HepG2 (cell line): ENCODE measurements around the gene SAA2. TPM values are rescaled to one million over a fixed set of nuclear protein-coding genes. Genes with fewer than 3 reads are reported as not detected.

Source experiments
- ATAC-seq: fragments of 200-7000 bp; cut with Tn5 transposase; 3 replicates; pipeline ENCODE4 v1.9.1; 2020; ENCODE audit warnings: mild to moderate bottlenecking, moderate library complexity
- BruUV-seq: library from RNA; stranded (reverse); fragments of 400-500 nt; replicated peaks from 2 replicates; lab custom pipeline; 2021; lab: Mats Ljungman, UMichigan
- CTCF ChIA-PET: fragments of 300-600 bp; formaldehyde crosslinking; extraction: SDS; loops from one replicate; lab custom pipeline; 2021; ENCODE audit warnings: low total read pairs, inconsistent platforms, low intra/inter-chr PET ratio; lab: Yijun Ruan, JAX
- POLR2A ChIA-PET: fragments of 350-600 bp; sonication (Branson Sonifier 250); formaldehyde crosslinking; loops from one replicate; lab custom pipeline; 2020; ENCODE audit warnings: antibody characterized with exemption, inconsistent platforms; lab: Yijun Ruan, JAX
- DNase-seq: peaks from one replicate; pipeline ENCODE4 v3.0.0-alpha.2; 2015; ENCODE audit warnings: low spot score
- FAIRE-seq: peaks from 3 replicates; lab custom pipeline; 2011; peaks lifted over from hg19 to GRCh38; lab: Jason Lieb, UNC
- H2AFZ ChIP-seq: one replicate; pipeline ENCODE4 v1.6.1; 2011; ENCODE audit warnings: low read length, inconsistent platforms
- H3K27ac ChIP-seq: fragments of 300-600 bp; 3 replicates; pipeline ENCODE4 v1.8.0; 2011; ENCODE audit warnings: mixed run types, mild to moderate bottlenecking, mixed read lengths, low read length, inconsistent platforms; ENCODE audit not compliant: insufficient read depth; ENCODE audit errors: extremely low read length
- H3K27me3 ChIP-seq, 2 experiments: fragments of 200-600 bp in 1 of 2; 2 replicates in 1 of 2; 3 replicates in 1 of 2; pipeline versions ENCODE4 v1.6.0 to v1.8.0; 2011; ENCODE audit warnings: low read length in 2 of 2, mild to moderate bottlenecking in 2 of 2, moderate library complexity in 2 of 2, inconsistent platforms in 1 of 2; ENCODE audit not compliant: insufficient read depth in 2 of 2, control insufficient read depth in 1 of 2
- H3K36me3 ChIP-seq, 2 experiments: fragments of 200-600 bp in 1 of 2; replicated peaks in 1 of 2; 2 replicates in 1 of 2; 3 replicates in 1 of 2; pipeline versions ENCODE4 v1.5.1 to v1.8.0; 2011; ENCODE audit warnings: low read length in 2 of 2, inconsistent platforms in 1 of 2; ENCODE audit not compliant: insufficient read depth in 2 of 2, control insufficient read depth in 1 of 2
- H3K4me1 ChIP-seq: 2 replicates; pipeline ENCODE4 v1.5.1; 2012; ENCODE audit warnings: low read length, inconsistent platforms; ENCODE audit not compliant: insufficient read depth
- H3K4me2 ChIP-seq: 2 replicates; pipeline ENCODE4 v1.6.0; 2011; ENCODE audit warnings: low read depth, low read length, inconsistent platforms
- H3K4me3 ChIP-seq, 3 experiments: fragments of 200-600 bp in 1 of 3; sonication (generic), shearing (Covaris generic) in 1 of 3; replicated peaks in 1 of 3; 2 replicates each; pipeline ENCODE4 v1.5.1; 2011 to 2016; ENCODE audit warnings: low read length in 3 of 3, inconsistent platforms in 2 of 3, low read depth in 2 of 3, mild to moderate bottlenecking in 2 of 3, control low read depth in 1 of 3, mixed read lengths in 1 of 3; ENCODE audit not compliant: insufficient read depth in 1 of 3
- H3K79me2 ChIP-seq: one replicate; pipeline ENCODE4 v1.6.1; 2011; ENCODE audit warnings: low read length, inconsistent platforms; ENCODE audit not compliant: insufficient read depth
- H3K9ac ChIP-seq: 2 replicates; pipeline ENCODE4 v1.6.0; 2011; ENCODE audit warnings: mild to moderate bottlenecking, low read depth, low read length, inconsistent platforms; ENCODE audit not compliant: insufficient read depth
- H3K9me3 ChIP-seq: 2 replicates; pipeline ENCODE4 v1.5.1; 2012; ENCODE audit warnings: mild to moderate bottlenecking, low read length
- H4K20me1 ChIP-seq: 2 replicates; pipeline ENCODE4 v1.6.0; 2011; ENCODE audit warnings: inconsistent platforms, mild to moderate bottlenecking, low read length, moderate library complexity; ENCODE audit not compliant: insufficient read depth
- CEBPB ChIP-seq: IDR thresholded peaks from 2 replicates; pipeline ENCODE4 v1.6.1; 2011; ENCODE audit warnings: low read depth, low read length, improper control_type of control experiment, borderline replicate concordance
- KLF15 ChIP-seq: sonication (generic); formaldehyde crosslinking; IDR thresholded peaks from 2 replicates; pipeline ENCODE4 v1.8.1; 2023; ENCODE audit warnings: borderline replicate concordance, mild to moderate bottlenecking, inconsistent platforms, missing genetic modification reagents, mixed read lengths
- MAF1 ChIP-seq: sonication (generic); formaldehyde crosslinking; IDR thresholded peaks from 2 replicates; pipeline ENCODE4 v1.5.0; 2020; ENCODE audit warnings: missing genetic modification reagents, borderline replicate concordance
- PHB2 ChIP-seq: fragments of 450-650 bp; IDR thresholded peaks from 2 replicates; pipeline ENCODE4 v1.6.1; 2018; ENCODE audit not compliant: partially characterized antibody
- PHF21A ChIP-seq: sonication (generic); formaldehyde crosslinking; IDR thresholded peaks from 2 replicates; pipeline ENCODE4 v1.5.0; 2020; ENCODE audit warnings: mild to moderate bottlenecking, missing genetic modification reagents
- THAP8 ChIP-seq: sonication (generic); formaldehyde crosslinking; IDR thresholded peaks from 2 replicates; pipeline ENCODE4 v1.5.1; 2020; ENCODE audit warnings: missing genetic modification reagents, mild to moderate bottlenecking, borderline replicate concordance
- ZMAT3 ChIP-seq: sonication (generic); formaldehyde crosslinking; conservative IDR thresholded peaks from 2 replicates; pipeline ENCODE4 v1.7.0; 2021; ENCODE audit warnings: missing genetic modification reagents
- ZNF30 ChIP-seq: sonication (generic); formaldehyde crosslinking; IDR thresholded peaks from 2 replicates; pipeline ENCODE4 v1.5.0; 2020; ENCODE audit warnings: mild to moderate bottlenecking, missing genetic modification reagents
- ZNF496 ChIP-seq: sonication (generic); formaldehyde crosslinking; IDR thresholded peaks from 2 replicates; pipeline ENCODE4 v1.8.1; 2023; ENCODE audit warnings: mild to moderate bottlenecking, moderate library complexity, missing genetic modification reagents; ENCODE audit not compliant: insufficient replicate concordance
- ZNF562 ChIP-seq: sonication (generic); formaldehyde crosslinking; IDR thresholded peaks from 2 replicates; pipeline ENCODE4 v1.8.0; 2022; ENCODE audit warnings: missing genetic modification reagents, borderline replicate concordance
- ZSCAN31 ChIP-seq: sonication (generic); formaldehyde crosslinking; IDR thresholded peaks from 2 replicates; pipeline ENCODE4 v1.5.0; 2020; ENCODE audit warnings: low read depth, mild to moderate bottlenecking, missing genetic modification reagents
- ZSCAN5A ChIP-seq: sonication (generic); formaldehyde crosslinking; IDR thresholded peaks from 2 replicates; pipeline ENCODE4 v1.8.0; 2022; ENCODE audit warnings: mild to moderate bottlenecking, missing genetic modification reagents, borderline replicate concordance
- WGBS: methylation state at CpG from one replicate; pipeline ENCODE4 v1.1.6; 2017; ENCODE audit warnings: low lambda C conversion rate; 5-methylcytosine and 5-hydroxymethylcytosine counted together
- in situ Hi-C: cut with HindIII; loops from 2 replicates; pipeline ENCODE4 v1.10.0; 2017; ENCODE audit warnings: low pct_unique_long_range_greater_than_20kb; ENCODE audit not compliant: extremely low pct_ligation_motif_present
- intact Hi-C: fragments of 100-400 bp; cut with micrococcal nuclease; formaldehyde crosslinking; loops from one replicate; pipeline ENCODE4 v1.10.0; 2022; ENCODE audit not compliant: unreplicated experiment
- polyA plus RNA-seq, 8 experiments: library from polyadenylated mRNA; depleted of rRNA in 3 of 8; stranded (reverse) in 7 of 8; unstranded in 1 of 8; fragments of >200 nt; fragmentation: Illumina TruSeq in 4 of 8; extraction: Trizol in 4 of 8; gene quantifications; 2 replicates each; pipeline versions ENCODE4 v1.2.1 to v1.2.3, GENCODE V29; 2011 to 2016; ENCODE audit warnings: low read depth in 4 of 8, missing spikeins in 1 of 8, mixed read lengths in 1 of 8; ENCODE audit not compliant: insufficient read depth in 1 of 8
- total RNA-seq, 5 experiments: library from RNA; depleted of rRNA; stranded (reverse); fragments of >200 nt; fragmentation: Illumina TruSeq; extraction: Trizol; gene quantifications; 2 replicates each; pipeline ENCODE4 v1.2.3, GENCODE V29; 2016; ENCODE audit warnings: low read depth in 1 of 5
- TF ChIP-seq, protein P1 (sequence below): sonication (generic); formaldehyde crosslinking; IDR thresholded peaks from 2 replicates; pipeline ENCODE4 v1.5.1; 2020; ENCODE audit warnings: missing genetic modification reagents, mild to moderate bottlenecking, borderline replicate concordance
- TF ChIP-seq, protein P2 (sequence below): sonication (generic); formaldehyde crosslinking; IDR thresholded peaks from 2 replicates; pipeline ENCODE4 v1.4.0; 2020; ENCODE audit warnings: missing genetic modification reagents, borderline replicate concordance
- TF ChIP-seq, protein P3 (sequence below): sonication (generic); formaldehyde crosslinking; IDR thresholded peaks from 2 replicates; pipeline ENCODE4 v1.9.0; 2022; ENCODE audit warnings: missing genetic modification reagents, mild to moderate bottlenecking, borderline replicate concordance

SAA2 gene
- total and polyA plus RNA-seq, 2 of the 13 experiments (the other 11 are each of a cell fraction or from before 2014, with no cell fraction given) = 0.27 TPM; not detected in 1

DNA sequence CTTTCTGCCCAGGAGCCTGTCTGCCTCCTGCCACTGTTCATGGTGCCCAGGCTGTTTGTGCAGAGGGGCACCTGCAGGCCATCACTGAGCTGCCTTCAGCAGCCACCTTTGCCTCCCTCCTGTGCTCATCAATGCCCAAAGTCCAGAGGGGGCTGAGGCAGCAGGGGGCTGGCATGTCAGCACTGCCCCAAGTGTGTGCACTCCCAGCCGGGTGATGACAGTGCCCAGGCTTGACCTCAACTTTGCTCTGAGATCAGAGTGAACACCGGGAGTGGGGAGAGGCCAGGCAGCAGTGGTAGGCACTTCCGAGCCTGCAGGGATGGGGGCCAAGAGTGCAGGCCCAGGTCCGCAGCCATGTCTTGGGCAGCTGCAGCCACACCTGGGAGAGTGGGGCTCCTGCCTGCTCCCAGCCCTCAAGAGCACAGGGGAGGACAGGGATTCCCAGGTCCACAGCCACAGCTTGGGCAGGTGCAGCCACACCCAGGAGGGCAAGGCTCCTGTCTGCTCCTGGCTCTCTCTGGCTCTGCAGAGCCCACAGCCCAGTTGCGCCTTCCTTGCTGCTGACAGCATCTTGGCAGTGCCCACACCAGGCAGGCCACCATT is 27.1 kb downstream of the SAA2 start:
- peak overlapping the region; percentile 45 for H3K4me2 ChIP-seq
- intact Hi-C loops = no loop called here
- ChIA-PET CTCF (no interaction called here), POLR2A (interaction anchor here (1.4 kb wide), 1 partner anchor 9 kb away, joined by 5 read pairs; no protein-coding TSS in a partner anchor)
- ATAC-seq = peak; percentile 50
- FAIRE-seq = no peak
- H3K4me1 ChIP-seq = peaks cover 55% of the 10 kb centered on the region
- H3K36me3 ChIP-seq = no peaks in the 10 kb centered on the region
- no peaks in the 10 kb centered on the region for H3K9me3 ChIP-seq
- DNase-seq = no peak
- no TSS peak for BruUV-seq
- no peaks in the 10 kb centered on the region for H3K27me3 ChIP-seq
- no peak overlapping the region for H3K9ac ChIP-seq
- H3K4me3 ChIP-seq = peak overlapping the region in 1 of 3 experiments; percentile 25; a peak in 1 of 6 replicates
- H3K27ac ChIP-seq = no peak overlapping the region
- H3K79me2 ChIP-seq = no peaks in the 10 kb centered on the region
- H4K20me1 ChIP-seq = no peaks in the 10 kb centered on the region
- H2AFZ ChIP-seq = no peak overlapping the region
- in situ Hi-C loops = no loop called here
- no CpG with 5 or more reads among the region's 5 CpGs for WGBS
- TF ChIP-seq ZSCAN5A (CRISPR knock-in tag) (no peak), THAP8 (CRISPR knock-in tag) (no peak), ZNF496 (CRISPR knock-in tag) (no peak), ZNF562 (no peak), PHF21A (CRISPR knock-in tag) (no peak), PHB2 (no peak), CEBPB (no peak), ZNF30 (no peak), KLF15 (CRISPR knock-in tag) (no peak), ZMAT3 (CRISPR knock-in tag) (no peak), MAF1 (CRISPR knock-in tag) (no peak), ZSCAN31 (CRISPR knock-in tag) (no peak)
- TF ChIP-seq, protein P1, sequence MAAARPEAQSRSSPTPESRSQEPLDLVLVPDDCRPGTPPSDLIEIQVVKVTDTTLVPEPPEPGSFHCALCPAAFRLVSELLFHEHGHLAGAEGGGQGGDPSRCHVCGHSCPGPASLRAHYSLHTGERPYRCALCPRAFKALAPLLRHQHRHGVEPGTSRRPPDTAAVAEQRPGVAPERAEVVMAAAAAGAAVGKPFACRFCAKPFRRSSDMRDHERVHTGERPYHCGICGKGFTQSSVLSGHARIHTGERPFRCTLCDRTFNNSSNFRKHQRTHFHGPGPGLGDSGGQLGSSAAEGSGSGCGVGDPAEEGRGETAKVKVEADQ (CRISPR knock-in tag) = no peak
- TF ChIP-seq, protein P2, sequence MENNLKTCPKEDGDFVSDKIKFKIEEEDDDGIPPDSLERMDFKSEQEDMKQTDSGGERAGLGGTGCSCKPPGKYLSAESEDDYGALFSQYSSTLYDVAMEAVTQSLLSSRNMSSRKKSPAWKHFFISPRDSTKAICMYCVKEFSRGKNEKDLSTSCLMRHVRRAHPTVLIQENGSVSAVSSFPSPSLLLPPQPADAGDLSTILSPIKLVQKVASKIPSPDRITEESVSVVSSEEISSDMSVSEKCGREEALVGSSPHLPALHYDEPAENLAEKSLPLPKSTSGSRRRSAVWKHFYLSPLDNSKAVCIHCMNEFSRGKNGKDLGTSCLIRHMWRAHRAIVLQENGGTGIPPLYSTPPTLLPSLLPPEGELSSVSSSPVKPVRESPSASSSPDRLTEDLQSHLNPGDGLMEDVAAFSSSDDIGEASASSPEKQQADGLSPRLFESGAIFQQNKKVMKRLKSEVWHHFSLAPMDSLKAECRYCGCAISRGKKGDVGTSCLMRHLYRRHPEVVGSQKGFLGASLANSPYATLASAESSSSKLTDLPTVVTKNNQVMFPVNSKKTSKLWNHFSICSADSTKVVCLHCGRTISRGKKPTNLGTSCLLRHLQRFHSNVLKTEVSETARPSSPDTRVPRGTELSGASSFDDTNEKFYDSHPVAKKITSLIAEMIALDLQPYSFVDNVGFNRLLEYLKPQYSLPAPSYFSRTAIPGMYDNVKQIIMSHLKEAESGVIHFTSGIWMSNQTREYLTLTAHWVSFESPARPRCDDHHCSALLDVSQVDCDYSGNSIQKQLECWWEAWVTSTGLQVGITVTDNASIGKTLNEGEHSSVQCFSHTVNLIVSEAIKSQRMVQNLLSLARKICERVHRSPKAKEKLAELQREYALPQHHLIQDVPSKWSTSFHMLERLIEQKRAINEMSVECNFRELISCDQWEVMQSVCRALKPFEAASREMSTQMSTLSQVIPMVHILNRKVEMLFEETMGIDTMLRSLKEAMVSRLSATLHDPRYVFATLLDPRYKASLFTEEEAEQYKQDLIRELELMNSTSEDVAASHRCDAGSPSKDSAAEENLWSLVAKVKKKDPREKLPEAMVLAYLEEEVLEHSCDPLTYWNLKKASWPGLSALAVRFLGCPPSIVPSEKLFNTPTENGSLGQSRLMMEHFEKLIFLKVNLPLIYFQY (CRISPR knock-in tag) = no peak
- TF ChIP-seq, protein P3, sequence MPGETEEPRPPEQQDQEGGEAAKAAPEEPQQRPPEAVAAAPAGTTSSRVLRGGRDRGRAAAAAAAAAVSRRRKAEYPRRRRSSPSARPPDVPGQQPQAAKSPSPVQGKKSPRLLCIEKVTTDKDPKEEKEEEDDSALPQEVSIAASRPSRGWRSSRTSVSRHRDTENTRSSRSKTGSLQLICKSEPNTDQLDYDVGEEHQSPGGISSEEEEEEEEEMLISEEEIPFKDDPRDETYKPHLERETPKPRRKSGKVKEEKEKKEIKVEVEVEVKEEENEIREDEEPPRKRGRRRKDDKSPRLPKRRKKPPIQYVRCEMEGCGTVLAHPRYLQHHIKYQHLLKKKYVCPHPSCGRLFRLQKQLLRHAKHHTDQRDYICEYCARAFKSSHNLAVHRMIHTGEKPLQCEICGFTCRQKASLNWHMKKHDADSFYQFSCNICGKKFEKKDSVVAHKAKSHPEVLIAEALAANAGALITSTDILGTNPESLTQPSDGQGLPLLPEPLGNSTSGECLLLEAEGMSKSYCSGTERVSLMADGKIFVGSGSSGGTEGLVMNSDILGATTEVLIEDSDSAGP (CRISPR knock-in tag) = peak; percentile 75
